H1 (cell line): ENCODE measurements around the gene RAB30. TPM values are rescaled to one million over a fixed set of nuclear protein-coding genes. Genes with fewer than 3 reads are reported as not detected.

Experiments used
- CTCF ChIA-PET: fragments of 300-600 bp; sonication (Branson Sonifier 250); formaldehyde crosslinking; loops from one replicate; lab custom pipeline; 2021; ENCODE audit not compliant: partially characterized antibody; lab: Charles Lee
- POLR2A ChIA-PET: fragments of 300-600 bp; sonication (Branson Sonifier 250); formaldehyde crosslinking; loops from one replicate; lab custom pipeline; 2021; ENCODE audit warnings: inconsistent platforms; ENCODE audit not compliant: partially characterized antibody; lab: Charles Lee
- DNase-seq, 2 experiments: peaks; one replicate each; pipeline versions ENCODE4 v3.0.0 to v3.0.0-alpha.2; 2010 to 2022; ENCODE audit warnings: low spot score in 2 of 2, low read depth in 1 of 2, mixed read lengths in 1 of 2
- FAIRE-seq: peaks from 2 replicates; lab custom pipeline; 2011; peaks lifted over from hg19 to GRCh38; lab: Jason Lieb, UNC
- H2AFZ ChIP-seq: 2 replicates; pipeline ENCODE4 v1.8.1; 2012; ENCODE audit warnings: low read length, inconsistent platforms
- H2AK5ac ChIP-seq: 2 replicates; pipeline ENCODE4 v1.6.1; 2013; ENCODE audit warnings: low read depth, low read length
- H2BK120ac ChIP-seq: replicated peaks from 2 replicates; pipeline ENCODE3; 2013; ENCODE audit warnings: low read depth, low read length, inconsistent platforms
- H2BK12ac ChIP-seq: 2 replicates; pipeline ENCODE4 v1.6.1; 2013; ENCODE audit warnings: low read depth, low read length
- H2BK15ac ChIP-seq: 2 replicates; pipeline ENCODE4 v1.6.1; 2013; ENCODE audit warnings: low read length
- H2BK20ac ChIP-seq: 2 replicates; pipeline ENCODE4 v1.6.1; 2013; ENCODE audit warnings: low read length
- H2BK5ac ChIP-seq: 2 replicates; pipeline ENCODE4 v1.6.1; 2013; ENCODE audit warnings: low read depth, low read length
- H3K14ac ChIP-seq: 2 replicates; pipeline ENCODE4 v1.6.1; 2013; ENCODE audit warnings: inconsistent platforms; ENCODE audit not compliant: insufficient read length
- H3K18ac ChIP-seq: 2 replicates; pipeline ENCODE4 v1.6.1; 2013; ENCODE audit warnings: low read length; ENCODE audit errors: extremely low read depth
- H3K23ac ChIP-seq: 2 replicates; pipeline ENCODE4 v1.6.1; 2013; ENCODE audit warnings: inconsistent platforms; ENCODE audit not compliant: insufficient read length
- H3K23me2 ChIP-seq: 2 replicates; pipeline ENCODE4 v1.6.1; 2013; ENCODE audit warnings: low read depth, low read length
- H3K27ac ChIP-seq: 2 replicates; pipeline ENCODE4 v1.6.1; 2011; ENCODE audit warnings: low read depth, low read length, inconsistent platforms
- H3K27me3 ChIP-seq, 4 experiments: replicated peaks in 1 of 4; 1 replicate in 1 of 4; 2 replicates in 3 of 4; pipeline versions ENCODE4 v1.6.1 to v1.8.1; 2011 to 2013; ENCODE audit warnings: low read length in 3 of 4, mild to moderate bottlenecking in 3 of 4, inconsistent platforms in 2 of 4, mixed read lengths in 2 of 4, moderate library complexity in 1 of 4; ENCODE audit not compliant: control insufficient read depth in 3 of 4, insufficient read depth in 3 of 4; ENCODE audit errors: extremely low read depth in 1 of 4
- H3K36me3 ChIP-seq, 4 experiments: 2 replicates each; pipeline versions ENCODE4 v1.6.1 to v1.8.1; 2011 to 2013; ENCODE audit warnings: mild to moderate bottlenecking in 4 of 4, low read length in 3 of 4, moderate library complexity in 2 of 4, control low read depth in 1 of 4, inconsistent platforms in 1 of 4; ENCODE audit not compliant: insufficient read depth in 4 of 4, control insufficient read depth in 2 of 4
- H3K4ac ChIP-seq: replicated peaks from 2 replicates; pipeline ENCODE3; 2013; ENCODE audit warnings: low read length, low read depth, mixed read lengths, inconsistent platforms; ENCODE audit not compliant: insufficient read length
- H3K4me1 ChIP-seq, 4 experiments: replicated peaks in 1 of 4; 1 replicate in 1 of 4; 2 replicates in 3 of 4; pipeline versions ENCODE4 v1.6.1 to v1.8.1; 2011 to 2013; ENCODE audit warnings: low read length in 3 of 4, inconsistent platforms in 2 of 4, mixed read lengths in 1 of 4; ENCODE audit not compliant: insufficient read depth in 4 of 4, control insufficient read depth in 3 of 4
- H3K4me2 ChIP-seq, 2 experiments: 2 replicates each; pipeline versions ENCODE4 v1.6.1 to v1.8.1; 2011 to 2013; ENCODE audit warnings: low read depth in 2 of 2, low read length in 2 of 2, control low read depth in 1 of 2, inconsistent platforms in 1 of 2, mild to moderate bottlenecking in 1 of 2; ENCODE audit not compliant: insufficient read depth in 1 of 2
- H3K4me3 ChIP-seq, 4 experiments: fragments of 200-600, 300-600 bp in 1 of 4; sonication (generic), shearing (Covaris generic), sonication (Bioruptor Twin) in 1 of 4; 2 replicates each; pipeline versions ENCODE4 v1.5.1 to v1.8.1; 2011 to 2016; ENCODE audit warnings: low read length in 4 of 4, low read depth in 3 of 4, control low read depth in 2 of 4, inconsistent platforms in 2 of 4, mild to moderate bottlenecking in 2 of 4, mixed read lengths in 1 of 4, moderate library complexity in 1 of 4; ENCODE audit not compliant: insufficient read depth in 2 of 4; ENCODE audit errors: extremely low read depth in 1 of 4
- H3K56ac ChIP-seq: replicated peaks from 2 replicates; pipeline ENCODE3; 2013; ENCODE audit warnings: low read depth, mild to moderate bottlenecking, mixed read lengths, low read length, inconsistent platforms; ENCODE audit not compliant: insufficient read length
- H3K79me1 ChIP-seq: 2 replicates; pipeline ENCODE4 v1.6.1; 2013; ENCODE audit warnings: low read depth, low read length, control low read depth
- H3K79me2 ChIP-seq, 2 experiments: 2 replicates each; pipeline versions ENCODE4 v1.6.1 to v1.8.1; 2012 to 2013; ENCODE audit warnings: low read length in 2 of 2, mild to moderate bottlenecking in 2 of 2, inconsistent platforms in 1 of 2; ENCODE audit not compliant: insufficient read depth in 2 of 2, control insufficient read depth in 1 of 2
- H3K9ac ChIP-seq, 4 experiments: replicated peaks in 1 of 4; 1 replicate in 1 of 4; 2 replicates in 3 of 4; pipeline versions ENCODE4 v1.6.1 to v1.8.1; 2011 to 2013; ENCODE audit warnings: low read depth in 3 of 4, low read length in 3 of 4, control low read depth in 2 of 4, mild to moderate bottlenecking in 2 of 4, moderate library complexity in 2 of 4, inconsistent platforms in 1 of 4; ENCODE audit errors: extremely low read depth in 1 of 4
- H3K9me3 ChIP-seq, 2 experiments: 2 replicates each; pipeline versions ENCODE4 v1.6.1 to v1.8.1; 2012 to 2013; ENCODE audit warnings: mild to moderate bottlenecking in 2 of 2, moderate library complexity in 2 of 2, control low read depth in 1 of 2, inconsistent platforms in 1 of 2, low read depth in 1 of 2, low read length in 1 of 2, mixed read lengths in 1 of 2; ENCODE audit not compliant: insufficient read depth in 2 of 2
- H4K20me1 ChIP-seq, 2 experiments: replicated peaks in 1 of 2; 2 replicates each; pipeline versions ENCODE3 to v1.8.1; 2011 to 2013; ENCODE audit warnings: inconsistent platforms in 2 of 2, low read length in 2 of 2, mild to moderate bottlenecking in 1 of 2; ENCODE audit not compliant: insufficient read depth in 2 of 2, control insufficient read depth in 1 of 2
- H4K5ac ChIP-seq: 2 replicates; pipeline ENCODE4 v1.6.1; 2013; ENCODE audit warnings: low read length, low read depth, mixed read lengths, inconsistent platforms; ENCODE audit not compliant: insufficient read length
- H4K8ac ChIP-seq: 2 replicates; pipeline ENCODE4 v1.8.0; 2013; ENCODE audit warnings: mild to moderate bottlenecking, moderate library complexity, low read length, inconsistent platforms; ENCODE audit not compliant: insufficient read depth; ENCODE audit errors: extremely low read depth
- H4K91ac ChIP-seq: replicated peaks from 2 replicates; pipeline ENCODE3; 2013; ENCODE audit warnings: low read length, mixed read lengths, inconsistent platforms; ENCODE audit not compliant: insufficient read length
- HDAC6 ChIP-seq: IDR thresholded peaks from one replicate; pipeline ENCODE4 v1.7.1; 2012; ENCODE audit warnings: low read depth, mild to moderate bottlenecking, inconsistent platforms, low read length, moderate library complexity
- KDM4A ChIP-seq: IDR thresholded peaks from one replicate; pipeline ENCODE4 v1.7.1; 2012; ENCODE audit warnings: low read depth, mild to moderate bottlenecking, moderate library complexity, low read length, inconsistent platforms; ENCODE audit not compliant: severe bottlenecking
- RBBP5 ChIP-seq: IDR thresholded peaks from 2 replicates; pipeline ENCODE4 v1.7.1; 2012; ENCODE audit warnings: low read depth, mild to moderate bottlenecking, inconsistent platforms, low read length, moderate library complexity, borderline replicate concordance
- TCF12 ChIP-seq: IDR thresholded peaks from 2 replicates; pipeline ENCODE4 v1.6.1; 2011; ENCODE audit warnings: low read depth, mild to moderate bottlenecking, low read length
- WGBS, 2 experiments: shearing (Covaris generic) in 1 of 2; methylation state at CpG; one replicate each; pipeline versions ENCODE4 v1.1.6 to v1.1.7; 2013 to 2015; ENCODE audit warnings: low lambda C conversion rate in 2 of 2, mixed read lengths in 2 of 2, inconsistent platforms in 1 of 2, low coverage in 1 of 2, missing lambda C conversion rate in 1 of 2; ENCODE audit not compliant: insufficient replicate concordance in 2 of 2, insufficient coverage in 1 of 2, insufficient read length in 1 of 2; ENCODE audit errors: extremely low coverage in 1 of 2, missing lambda C conversion rate in 1 of 2; 5-methylcytosine and 5-hydroxymethylcytosine counted together
- polyA plus RNA-seq, 7 experiments: library from polyadenylated mRNA; depleted of rRNA in 3 of 7; stranded (reverse) in 5 of 7; unstranded in 2 of 7; fragments of >200 nt in 5 of 7; fragments of 200-250 nt in 2 of 7; gene quantifications; 1 replicate in 5 of 7; 2 replicates in 1 of 7; 4 replicates in 1 of 7; pipeline versions ENCODE4 v1.2.1 to v1.2.3, GENCODE V29; 2011 to 2013; ENCODE audit warnings: missing spikeins in 2 of 7, mixed read lengths in 2 of 7
- total RNA-seq: library from RNA; stranded (reverse); fragmentation: NEBNext Ultra II Directional; extraction: Animal tissue kit (Norgen Biotek cat#: 25700); gene quantifications from 2 replicates; pipeline ENCODE4 v1.2.1, GENCODE V29; 2021

The RAB30 gene
- total and polyA plus RNA-seq, 2 of the 8 experiments (the other 6 are each of a cell fraction or from before 2014, with no cell fraction given), result 1.6 to 11.7 TPM

DNA sequence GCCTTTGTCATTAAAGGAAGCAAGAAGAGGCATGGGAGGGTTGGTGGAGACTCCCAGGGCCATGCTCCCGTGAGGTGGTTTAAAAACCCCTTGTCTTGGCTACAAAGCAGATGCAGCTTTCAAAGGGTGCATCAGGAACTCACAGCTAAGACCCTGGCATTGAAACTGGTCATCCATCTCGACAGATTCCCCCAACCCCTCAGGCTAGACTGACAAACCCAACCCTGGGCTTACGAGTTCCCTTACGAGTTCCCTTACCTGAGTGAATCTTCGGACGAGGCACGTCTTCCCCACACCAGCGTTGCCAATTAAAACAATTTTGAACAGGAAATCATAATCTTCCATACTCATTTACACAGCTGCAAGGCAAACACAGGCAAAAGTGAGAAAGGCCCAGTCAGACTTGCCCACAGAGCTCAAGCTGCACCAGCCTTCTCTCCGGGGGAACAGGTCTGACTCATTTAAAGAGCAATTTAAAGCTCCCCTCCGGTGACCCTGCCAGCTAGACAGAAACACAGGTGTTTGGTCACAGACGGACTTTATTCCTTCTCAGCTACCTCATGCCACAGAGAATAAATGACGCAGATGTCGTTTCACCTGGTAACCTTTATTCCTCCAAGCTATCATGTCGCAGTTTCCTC lies 74.6 kb downstream of the RAB30 start:
- no peaks in the 10 kb centered on the region for H3K4me1 ChIP-seq
- H2BK12ac ChIP-seq, result no peak overlapping the region
- FAIRE-seq (no peak), DNase-seq (no peak)
- no peak overlapping the region for H3K9ac ChIP-seq
- H3K4me2 ChIP-seq, result no peak overlapping the region
- no peak overlapping the region for H3K14ac ChIP-seq
- peaks cover 2% of the 10 kb centered on the region; the same call in 1 of the 2 replicates for H3K23me2 ChIP-seq
- no peaks in the 10 kb centered on the region; a peak in 1 of 4 replicates for H3K79me2 ChIP-seq
- H2BK15ac ChIP-seq, result no peak overlapping the region
- H3K36me3 ChIP-seq, result no peaks in the 10 kb centered on the region
- H3K27me3 ChIP-seq, result no peaks in the 10 kb centered on the region
- ChIA-PET CTCF (interaction anchor here (1.6 to 2.0 kb wide), 2 partner anchors 11 to 22 kb away, joined by 4 read pairs; no protein-coding TSS in a partner anchor), POLR2A (interaction anchor here (0.6 kb wide), 1 partner anchor 10 kb away, joined by 4 read pairs; no protein-coding TSS in a partner anchor)
- no peak overlapping the region for H2BK5ac ChIP-seq
- no peak overlapping the region for H2BK20ac ChIP-seq
- H3K18ac ChIP-seq, result no peak overlapping the region
- H4K8ac ChIP-seq, result no peak overlapping the region
- no peak overlapping the region for H3K27ac ChIP-seq
- no peaks in the 10 kb centered on the region for H3K9me3 ChIP-seq
- no peak overlapping the region for H4K5ac ChIP-seq
- H2AFZ ChIP-seq, result no peak overlapping the region
- H4K91ac ChIP-seq, result no peak overlapping the region
- H3K56ac ChIP-seq, result no peak overlapping the region
- no peaks in the 10 kb centered on the region for H3K79me1 ChIP-seq
- H3K23ac ChIP-seq, result no peak overlapping the region
- H3K4me3 ChIP-seq, result no peak overlapping the region
- H4K20me1 ChIP-seq, result no peaks in the 10 kb centered on the region
- WGBS, 2 experiments, result 90% methylated on average over 14 of the region's 14 CpGs; no CpG with 5 or more reads in 1 of the 2 experiments
- no peak overlapping the region for H3K4ac ChIP-seq
- no peak overlapping the region for H2BK120ac ChIP-seq
- H2AK5ac ChIP-seq, result no peak overlapping the region
- TF ChIP-seq HDAC6 (no peak), TCF12 (no peak), RBBP5 (no peak), KDM4A (no peak)
